Upper lobe of left lung (tissue), 6 donors: ENCODE data around the gene HOXA1. TPM values are rescaled to one million over a fixed set of nuclear protein-coding genes. Genes with fewer than 3 reads are reported as not detected.

ENCODE experiments used
- ATAC-seq, 2 donors: fragments of 200-7000 bp; cut with Tn5 transposase; one replicate each; pipeline ENCODE4 v1.9.1; 2022; ENCODE audit warnings: mild to moderate bottlenecking in 2 of 2, moderate library complexity in 2 of 2; ENCODE audit not compliant: low FRiP score in 2 of 2
- DNase-seq, 2 donors: peaks; one replicate each; pipeline ENCODE4 v3.0.0-alpha.2; 2019 to 2020
- H3K27ac ChIP-seq, 4 donors: fragments of 200-600 bp; sonication (generic); one replicate each; pipeline ENCODE4 v1.5.1; 2016 to 2019
- H3K27me3 ChIP-seq, 4 donors: fragments of 200-600 bp; sonication (generic); one replicate each; pipeline ENCODE4 v1.5.1; 2017 to 2019
- H3K36me3 ChIP-seq, 4 donors: fragments of 200-600 bp; sonication (generic); one replicate each; pipeline ENCODE4 v1.5.1; 2016 to 2019
- H3K4me1 ChIP-seq, 4 donors: fragments of 200-600 bp; sonication (generic); one replicate each; pipeline ENCODE4 v1.5.1; 2018 to 2019
- H3K4me3 ChIP-seq, 4 donors: fragments of 200-600 bp; sonication (generic); one replicate each; pipeline ENCODE4 v1.5.1; 2017 to 2019; ENCODE audit warnings: mild to moderate bottlenecking in 2 of 4, moderate library complexity in 1 of 4
- H3K9me3 ChIP-seq, 4 donors: fragments of 200-600 bp; sonication (generic); one replicate each; pipeline ENCODE4 v1.5.1; 2018 to 2019
- CTCF ChIP-seq, 6 experiments: fragments of 450-650 bp in 4 of 6; fragments of 200-600 bp in 2 of 6; sonication (generic) in 2 of 6; IDR thresholded peaks; one replicate each; pipeline ENCODE4 v1.5.1; 2016 to 2019; ENCODE audit warnings: antibody characterized with exemption in 6 of 6
- EP300 ChIP-seq, 4 donors: sonication (generic); formaldehyde crosslinking; IDR thresholded peaks; one replicate each; pipeline ENCODE4 v1.5.1; 2017; ENCODE audit warnings: antibody characterized with exemption in 4 of 4, control low read depth in 2 of 4
- POLR2A ChIP-seq, 4 donors: fragments of 450-650 bp; IDR thresholded peaks; one replicate each; pipeline ENCODE4 v1.5.1; 2016 to 2017; ENCODE audit warnings: antibody characterized with exemption in 4 of 4, mild to moderate bottlenecking in 2 of 4
- POLR2AphosphoS5 ChIP-seq, 2 donors: sonication (generic); formaldehyde crosslinking; IDR thresholded peaks; one replicate each; pipeline ENCODE4 v1.5.1; 2017; ENCODE audit warnings: antibody characterized with exemption in 2 of 2
- WGBS, 2 donors: methylation state at CpG; one replicate each; pipeline ENCODE4 v1.1.5; 2017 to 2018; 5-methylcytosine and 5-hydroxymethylcytosine counted together
- total RNA-seq, 6 donors: library from RNA; depleted of rRNA in 4 of 6; stranded (reverse); fragments of >200 nt in 4 of 6; gene quantifications; one replicate each; pipeline versions ENCODE4 v1.1.0 to v1.2.1, GENCODE V29; 2016 to 2021
- donor health status: DM: no; HTN: no; CAD: no; lungs with moderate emphysema.
- donor health status: DM: no; HTN: yes; CAD: no; lungs with severe emphysema.

HOXA1 gene
- total RNA-seq, 6 donors from 2014 or later: 0.46 to 2.1 (median 0.64) TPM; not detected in 3

GRCh38 chr7:27143023-27143949 is 47.5 kb upstream of the HOXA1 start, which contains the start of gene HOXA5:
Gene HOXA5, minus strand, starts transcription at chr7:27143681. Its CDS starts 74 bp downstream, at chr7:27143607.
- no peaks in the 10 kb centered on the region for H3K36me3 ChIP-seq
- DNase-seq: peak; percentile 63 to 95
- 28 to 56% methylated on average over 53 to 61 of the region's 86 CpGs for WGBS, 2 donors
- peak within 1 kb of the TSS; percentile 94 to 98 (median 96) for H3K27ac ChIP-seq
- TF ChIP-seq CTCF (IDR thresholded peaks at IDR 0.05) (peak in 5 of 6 experiments; percentile 76 to 92 (median 83)), POLR2AphosphoS5 (IDR thresholded peaks at IDR 0.05) (peak; percentile 84 to 87), EP300 (IDR thresholded peaks at IDR 0.05) (peak in 1 of 4 donors; percentile 26), POLR2A (IDR thresholded peaks at IDR 0.05) (peak in 3 of 4 donors; percentile 47 to 85 (median 73))
- ATAC-seq: peak; percentile 70 to 89
- H3K4me3 ChIP-seq: peak within 1 kb of the TSS; percentile 47 to 74 (median 56)
- H3K9me3 ChIP-seq: no peaks in the 10 kb centered on the region
- H3K4me1 ChIP-seq: peaks cover 9 to 32% (median 11%) of the 10 kb centered on the region in 4 donors
- H3K27me3 ChIP-seq: peaks cover 0 to 22% (median 10%) of the 10 kb centered on the region in 4 donors

DNA sequence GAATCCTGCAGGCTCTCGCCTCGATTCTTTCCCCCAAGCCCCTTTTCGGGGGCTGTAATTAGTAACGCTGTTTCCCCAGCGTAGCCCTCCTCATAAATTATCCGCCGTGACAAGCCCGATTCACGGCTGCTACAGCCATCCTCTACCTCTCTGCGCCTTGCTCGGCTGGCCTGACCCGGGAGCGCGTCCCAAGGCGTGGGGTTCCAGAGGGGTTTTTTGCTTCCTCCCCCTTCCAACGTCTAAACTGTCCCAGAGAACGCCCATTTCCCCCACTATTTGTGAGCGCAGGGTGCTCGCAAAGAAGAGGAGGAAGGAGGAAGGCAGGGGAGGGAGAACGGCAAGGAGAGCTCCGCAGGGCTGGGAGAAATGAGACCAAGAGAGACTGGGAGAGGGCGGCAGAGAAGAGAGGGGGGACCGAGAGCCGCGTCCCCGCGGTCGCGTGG is 46.8 kb upstream of the HOXA1 start:
- Histone ChIP-seq H3K27me3 (peaks cover 0 to 15% (median 7%) of the 10 kb centered on the region in 4 donors), H3K4me1 (peaks cover 4 to 25% (median 4%) of the 10 kb centered on the region in 4 donors), H3K27ac (peak overlapping the region; percentile 94 to 98 (median 96)), H3K9me3 (no peaks in the 10 kb centered on the region), H3K36me3 (no peaks in the 10 kb centered on the region), H3K4me3 (peak overlapping the region; percentile 47 to 74 (median 56))
- DNase-seq: peak in 1 of 2 donors; percentile 50
- TF ChIP-seq EP300 (IDR thresholded peaks at IDR 0.05) (no peak), POLR2A (IDR thresholded peaks at IDR 0.05) (no peak), POLR2AphosphoS5 (IDR thresholded peaks at IDR 0.05) (no peak), CTCF (IDR thresholded peaks at IDR 0.05) (no peak)
- ATAC-seq: no peak
- 25 to 33% methylated on average over 29 of the region's 29 CpGs for WGBS, 2 donors

DNA sequence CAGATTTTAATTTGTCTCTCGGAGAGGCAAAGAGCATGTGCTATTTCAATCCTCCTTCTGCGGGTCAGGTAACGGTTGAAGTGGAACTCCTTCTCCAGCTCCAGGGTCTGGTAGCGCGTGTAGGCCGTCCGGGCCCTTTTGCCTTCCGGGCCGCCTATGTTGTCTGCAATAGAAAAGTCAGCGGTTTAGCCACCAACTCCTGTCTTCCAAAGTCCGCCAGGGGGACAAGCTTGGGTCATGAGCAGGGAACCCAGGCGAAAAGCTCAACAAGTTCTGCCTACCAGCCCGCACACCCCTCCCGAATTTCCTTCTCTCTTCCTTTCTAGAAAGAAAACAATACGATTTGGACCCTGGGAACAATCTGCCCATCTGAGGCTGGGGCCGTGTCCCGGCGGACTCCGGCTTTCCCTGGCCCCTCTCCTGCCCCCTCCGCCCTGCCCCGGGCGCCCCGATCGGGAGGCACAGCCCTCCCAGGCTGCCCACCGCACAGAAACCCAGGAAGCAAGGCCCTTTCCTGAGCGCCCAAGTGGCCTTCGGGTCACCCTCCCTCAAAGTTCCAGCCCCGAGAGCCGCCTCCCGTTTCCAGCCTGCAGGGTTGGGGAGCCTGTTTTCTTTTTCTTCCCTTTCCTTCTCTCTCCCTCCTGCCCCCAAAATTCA is 46.3 kb upstream of the HOXA1 start:
- peak overlapping the region; percentile 94 to 98 (median 96) for H3K27ac ChIP-seq
- peaks cover 0 to 19% (median 2%) of the 10 kb centered on the region in 4 donors for H3K4me1 ChIP-seq
- DNase-seq: peak in 1 of 2 donors; percentile 70
- peak in 1 of 2 donors; percentile 8 for ATAC-seq
- H3K9me3 ChIP-seq: no peaks in the 10 kb centered on the region
- H3K27me3 ChIP-seq: peaks cover 0 to 12% (median 5%) of the 10 kb centered on the region in 4 donors
- no peaks in the 10 kb centered on the region for H3K36me3 ChIP-seq
- peak overlapping the region; percentile 47 to 74 (median 56) for H3K4me3 ChIP-seq
- no peak for TF ChIP-seq POLR2AphosphoS5 (IDR thresholded peaks at IDR 0.05)
- TF ChIP-seq CTCF (IDR thresholded peaks at IDR 0.05): peak in 1 of 6 experiments; percentile 27
- 14 to 39% methylated on average over 23 to 30 of the region's 30 CpGs for WGBS, 2 donors

- Histone ChIP-seq H3K27me3 (peaks cover 0 to 12% (median 5%) of the 10 kb centered on the region in 4 donors), H3K36me3 (no peaks in the 10 kb centered on the region), H3K4me1 (peaks cover 4 to 24% (median 8%) of the 10 kb centered on the region in 4 donors), H3K27ac (peak overlapping the region; percentile 94 to 98 (median 96)), H3K9me3 (no peaks in the 10 kb centered on the region), H3K4me3 (peak overlapping the region; percentile 47 to 74 (median 56))
- no peak for TF ChIP-seq POLR2A (IDR thresholded peaks at IDR 0.05)
- no peak for TF ChIP-seq EP300 (IDR thresholded peaks at IDR 0.05)
- peak in 1 of 2 donors; percentile 4 for TF ChIP-seq POLR2AphosphoS5 (IDR thresholded peaks at IDR 0.05)
- no peak for TF ChIP-seq CTCF (IDR thresholded peaks at IDR 0.05)
- no peak for DNase-seq
- WGBS, 2 donors: 38 to 42% methylated on average over 18 of the region's 18 CpGs
- ATAC-seq: no peak
Observed at GRCh38 chr7:27141137-27141922, 45.5 kb upstream of the HOXA1 start.
